ENCODE measurements around the gene CLASP1. TPM values are rescaled to one million over a fixed set of nuclear protein-coding genes. Genes with fewer than 3 reads are reported as not detected.

CLASP1 gene
- total RNA-seq, 1 experiment from 2014 or later: 81.9 TPM

- Mint-ChIP-seq H3K27me3 (ENCODE audit: insufficient read depth, unreplicated experiment) (no peaks in the 10 kb centered on the region), H3K4me1 (ENCODE audit: insufficient read depth, unreplicated experiment) (peaks cover 10% of the 10 kb centered on the region), H3K36me3 (ENCODE audit: insufficient read depth, unreplicated experiment) (peaks cover 78% of the 10 kb centered on the region), H3K9me3 (ENCODE audit: unreplicated experiment) (no peaks in the 10 kb centered on the region), H3K27ac (ENCODE audit: low read depth, unreplicated experiment) (no peak overlapping the region), H3K4me3 (ENCODE audit: unreplicated experiment) (no peak overlapping the region)
- no peak for DNase-seq (ENCODE audit: unreplicated experiment)
- POLR2A ChIA-PET: no interaction called here
- intact Hi-C loops (cut with micrococcal nuclease): no loop called here
- BruUV-seq (replicated peaks): no TSS peak
- CTCF ChIA-PET: interaction anchor here (0.7 kb wide), 1 partner anchor 96 kb away, joined by 3 read pairs; no protein-coding TSS in a partner anchor
- TF ChIP-seq CTCF (IDR thresholded peaks at IDR 0.05; ENCODE audit: unreplicated experiment): no peak
Observed at GRCh38 chr2:121372721-121373353, 276.4 kb downstream of the CLASP1 start.

GRCh38 chr2:121372082-121372481 is 277.2 kb downstream of the CLASP1 start:
- Mint-ChIP-seq H3K4me3 (ENCODE audit: unreplicated experiment) (no peak overlapping the region), H3K9me3 (ENCODE audit: unreplicated experiment) (no peaks in the 10 kb centered on the region), H3K27me3 (ENCODE audit: insufficient read depth, unreplicated experiment) (no peaks in the 10 kb centered on the region), H3K27ac (ENCODE audit: low read depth, unreplicated experiment) (no peak overlapping the region), H3K36me3 (ENCODE audit: insufficient read depth, unreplicated experiment) (peaks cover 75% of the 10 kb centered on the region), H3K4me1 (ENCODE audit: insufficient read depth, unreplicated experiment) (peaks cover 10% of the 10 kb centered on the region)
- POLR2A ChIA-PET: no interaction called here
- no peak for DNase-seq (ENCODE audit: unreplicated experiment)
- CTCF ChIA-PET: interaction anchor here (0.7 kb wide), 1 partner anchor 97 kb away, joined by 3 read pairs; no protein-coding TSS in a partner anchor
- TF ChIP-seq CTCF (IDR thresholded peaks at IDR 0.05; ENCODE audit: unreplicated experiment): no peak
- intact Hi-C loops (cut with micrococcal nuclease): no loop called here
- no TSS peak for BruUV-seq (replicated peaks)

GRCh38 chr2:121368836-121369235 is 280.4 kb downstream of the CLASP1 start:
- Mint-ChIP-seq H3K27me3 (ENCODE audit: insufficient read depth, unreplicated experiment) (no peaks in the 10 kb centered on the region), H3K27ac (ENCODE audit: low read depth, unreplicated experiment) (peak overlapping the region; percentile 2), H3K9me3 (ENCODE audit: unreplicated experiment) (no peaks in the 10 kb centered on the region), H3K36me3 (ENCODE audit: insufficient read depth, unreplicated experiment) (peaks cover 81% of the 10 kb centered on the region), H3K4me1 (ENCODE audit: insufficient read depth, unreplicated experiment) (peaks cover 31% of the 10 kb centered on the region), H3K4me3 (ENCODE audit: unreplicated experiment) (no peak overlapping the region)
- BruUV-seq (replicated peaks): no TSS peak
- POLR2A ChIA-PET: interaction anchor here (0.6 kb wide), 1 partner anchor 235 kb away, joined by 3 read pairs; no protein-coding TSS in a partner anchor
- DNase-seq (ENCODE audit: unreplicated experiment): no peak
- TF ChIP-seq CTCF (IDR thresholded peaks at IDR 0.05; ENCODE audit: unreplicated experiment): no peak
- CTCF ChIA-PET: interaction anchor here (0.8 kb wide), 1 partner anchor 13 kb away, joined by 5 read pairs; no protein-coding TSS in a partner anchor
- intact Hi-C loops (cut with micrococcal nuclease): no loop called here

- Mint-ChIP-seq H3K4me3 (ENCODE audit: unreplicated experiment) (no peak overlapping the region), H3K36me3 (ENCODE audit: insufficient read depth, unreplicated experiment) (peaks cover 81% of the 10 kb centered on the region), H3K27ac (ENCODE audit: low read depth, unreplicated experiment) (no peak overlapping the region), H3K27me3 (ENCODE audit: insufficient read depth, unreplicated experiment) (no peaks in the 10 kb centered on the region), H3K4me1 (ENCODE audit: insufficient read depth, unreplicated experiment) (peaks cover 38% of the 10 kb centered on the region), H3K9me3 (ENCODE audit: unreplicated experiment) (no peaks in the 10 kb centered on the region)
- no TSS peak for BruUV-seq (replicated peaks)
- CTCF ChIA-PET: interaction anchor here (1.0 kb wide), 1 partner anchor 163 kb away, joined by 3 read pairs; the partner anchor contains the start of gene RNU4ATAC
- no peak for DNase-seq (ENCODE audit: unreplicated experiment)
- POLR2A ChIA-PET: no interaction called here
- intact Hi-C loops (cut with micrococcal nuclease): no loop called here
- TF ChIP-seq CTCF (IDR thresholded peaks at IDR 0.05; ENCODE audit: unreplicated experiment): no peak
Observed at GRCh38 chr2:121368155-121368554, 281.1 kb downstream of the CLASP1 start.

Measured in MCF 10A (cell line).